C4-2B (cell line): ENCODE measurements around the gene SHKBP1.
"Not testable (repeated sequence)": the region's sequence is repeated elsewhere in the genome, so short reads cannot be mapped to it uniquely, and the experiment has no call there.

ENCODE experiments used
- H3K27ac ChIP-seq: fragments of 450-650 bp; 2 replicates; pipeline ENCODE4 v1.5.1; 2017
- CTCF ChIP-seq: fragments of 450-650 bp; conservative IDR thresholded peaks from 2 replicates; pipeline ENCODE4 v1.5.1; 2017; ENCODE audit warnings: mild to moderate bottlenecking
- ZFX ChIP-seq: fragments of 450-650 bp; IDR thresholded peaks from 2 replicates; pipeline ENCODE4 v1.6.1; 2017

Gene SHKBP1

GRCh38 chr19:40561947-40562346 is 14.7 kb upstream of the SHKBP1 start:
- no peak overlapping the region for H3K27ac ChIP-seq
- no peak for TF ChIP-seq CTCF

- not testable (repeated sequence) for H3K27ac ChIP-seq
Measured at GRCh38 chr19:40564535-40564934, 12.1 kb upstream of the SHKBP1 start.

GRCh38 chr19:40565355-40565754 is 11.3 kb upstream of the SHKBP1 start:
- H3K27ac ChIP-seq = no peak overlapping the region
- TF ChIP-seq CTCF (no peak), ZFX (no peak)

- TF ChIP-seq ZFX = no peak
- no peak for TF ChIP-seq CTCF
Measured at GRCh38 chr19:40565910-40566495, 10.7 kb upstream of the SHKBP1 start.

GRCh38 chr19:40567040-40567749 is 9.5 kb upstream of the SHKBP1 start:
- TF ChIP-seq ZFX (no peak), CTCF (no peak)
- H3K27ac ChIP-seq = no peak overlapping the region

More at GRCh38 chr19:40565910-40566495, 10.7 kb upstream of the SHKBP1 start:
- no peak overlapping the region for H3K27ac ChIP-seq

GRCh38 chr19:40567750-40568494 is 8.8 kb upstream of the SHKBP1 start:
- H3K27ac ChIP-seq = no peak overlapping the region
- no peak for TF ChIP-seq CTCF
- no peak for TF ChIP-seq ZFX

- TF ChIP-seq CTCF = no peak
- TF ChIP-seq ZFX = no peak
- H3K27ac ChIP-seq = peak overlapping the region; percentile 52
Measured at GRCh38 chr19:40570313-40571004, 6.2 kb upstream of the SHKBP1 start.
